ENCODE results near the gene LMTK3.
A peak's percentile ranks its signal among the peaks of the same experiment; 100 is the strongest.
"Not testable (repeated sequence)": the region's sequence is repeated elsewhere in the genome, so short reads cannot be mapped to it uniquely, and the experiment has no call there.

The LMTK3 gene

GRCh38 chr19:48540110-48540509, 28.5 kb upstream of the LMTK3 start:
- no peak for DNase-seq (ENCODE audit: low read depth)

GRCh38 chr19:48539503-48540096, 28.0 kb upstream of the LMTK3 start:
- DNase-seq (ENCODE audit: low read depth) = no peak

GRCh38 chr19:48538057-48538456, 26.4 kb upstream of the LMTK3 start:
- not testable (repeated sequence) for DNase-seq (ENCODE audit: low read depth)

GRCh38 chr19:48537541-48537940, 25.9 kb upstream of the LMTK3 start:
- no peak for DNase-seq (ENCODE audit: low read depth)

- no peak for DNase-seq (ENCODE audit: low read depth)
Observed at GRCh38 chr19:48533770-48534169, 22.1 kb upstream of the LMTK3 start.

GRCh38 chr19:48530770-48531169, 19.1 kb upstream of the LMTK3 start:
- DNase-seq (ENCODE audit: low read depth) = no peak

- DNase-seq (ENCODE audit: low read depth) = no peak
Observed at GRCh38 chr19:48530066-48530720, 18.6 kb upstream of the LMTK3 start.

- no peak for DNase-seq (ENCODE audit: low read depth)
Observed at GRCh38 chr19:48529156-48529555, 17.5 kb upstream of the LMTK3 start.

- DNase-seq (ENCODE audit: low read depth) = no peak
Observed at GRCh38 chr19:48524732-48525131, 13.1 kb upstream of the LMTK3 start.

- no peak for DNase-seq (ENCODE audit: low read depth)
Observed at GRCh38 chr19:48524221-48524620, 12.6 kb upstream of the LMTK3 start.

- DNase-seq (ENCODE audit: low read depth) = no peak
Observed at GRCh38 chr19:48520134-48520533, 8.5 kb upstream of the LMTK3 start.

- not testable (repeated sequence) for DNase-seq (ENCODE audit: low read depth)
Observed at GRCh38 chr19:48519426-48519825, 7.8 kb upstream of the LMTK3 start.

- DNase-seq (ENCODE audit: low read depth) = no peak
Observed at GRCh38 chr19:48518207-48518606, 6.6 kb upstream of the LMTK3 start.

GRCh38 chr19:48516536-48516935, 4.9 kb upstream of the LMTK3 start:
- no peak for DNase-seq (ENCODE audit: low read depth)

- DNase-seq (ENCODE audit: low read depth) = no peak
Observed at GRCh38 chr19:48514123-48514458, 2.5 kb upstream of the LMTK3 start.

- DNase-seq (ENCODE audit: low read depth) = peak; percentile 50
Observed at GRCh38 chr19:48513289-48514122, 1.9 kb upstream of the LMTK3 start.

- no peak for DNase-seq (ENCODE audit: low read depth)
Observed at GRCh38 chr19:48512504-48513288, 1.1 kb upstream of the LMTK3 start.

- DNase-seq (ENCODE audit: low read depth) = no peak
Observed at GRCh38 chr19:48511321-48511731, 309 bp downstream of the LMTK3 start.

GRCh38 chr19:48510421-48511268, 990 bp downstream of the LMTK3 start:
- no peak for DNase-seq (ENCODE audit: low read depth)

- DNase-seq (ENCODE audit: low read depth) = no peak
Observed at GRCh38 chr19:48509467-48510194, 2.0 kb downstream of the LMTK3 start.

All from fibroblast of gingiva (primary cell).